ENCODE data around the gene NDRG3. TPM values are rescaled to one million over a fixed set of nuclear protein-coding genes. Genes with fewer than 3 reads are reported as not detected.

NDRG3 gene
- total and polyA plus RNA-seq, 8 donors, result 5.8 to 91.6 (median 11.9) TPM

- intact Hi-C loops (cut with DNase I; ENCODE audit: low total_unique reads), result no loop called here
- 95 to 99% (median 97%) methylated on average over 3 of the region's 3 CpGs for WGBS, 5 donors
- Histone ChIP-seq H3K9me3 (no peaks in the 10 kb centered on the region), H3K27me3 (no peaks in the 10 kb centered on the region), H3K4me1 (no peaks in the 10 kb centered on the region), H3K36me3 (peaks cover 0 to 9% (median 7%) of the 10 kb centered on the region in 4 donors), H3K27ac (no peak overlapping the region), H3K4me3 (no peak overlapping the region)
- TF ChIP-seq EP300 (IDR thresholded peaks at IDR 0.05) (no peak), POLR2AphosphoS5 (IDR thresholded peaks at IDR 0.05) (no peak)
- DNase-seq, result no peak
These were observed 19.7 kb downstream of the NDRG3 start for GRCh38 chr20:36726168-36726567.

GRCh38 chr20:36720510-36720909, 25.4 kb downstream of the NDRG3 start:
- no peaks in the 10 kb centered on the region for H3K9me3 ChIP-seq
- intact Hi-C loops (cut with DNase I; ENCODE audit: low total_unique reads), result no loop called here
- H3K4me1 ChIP-seq, result no peaks in the 10 kb centered on the region
- H3K27ac ChIP-seq, result no peak overlapping the region
- H3K4me3 ChIP-seq, result no peak overlapping the region
- 81 to 94% (median 90%) methylated on average over 3 of the region's 3 CpGs for WGBS, 5 donors
- TF ChIP-seq CTCF (IDR thresholded peaks at IDR 0.05), result no peak
- no peak for TF ChIP-seq POLR2AphosphoS5 (IDR thresholded peaks at IDR 0.05)
- no peak for TF ChIP-seq EP300 (IDR thresholded peaks at IDR 0.05)
- TF ChIP-seq POLR2A (IDR thresholded peaks at IDR 0.05), result no peak
- no peak for DNase-seq
- no peaks in the 10 kb centered on the region for H3K27me3 ChIP-seq
- H3K36me3 ChIP-seq, result peaks cover 0 to 43% (median 35%) of the 10 kb centered on the region in 4 donors

- H3K27me3 ChIP-seq, result no peaks in the 10 kb centered on the region
- no peak overlapping the region for H3K4me3 ChIP-seq
- no peaks in the 10 kb centered on the region for H3K9me3 ChIP-seq
- TF ChIP-seq POLR2AphosphoS5 (IDR thresholded peaks at IDR 0.05) (no peak), CTCF (IDR thresholded peaks at IDR 0.05) (no peak), POLR2A (IDR thresholded peaks at IDR 0.05) (no peak), EP300 (IDR thresholded peaks at IDR 0.05) (no peak)
- no peaks in the 10 kb centered on the region for H3K4me1 ChIP-seq
- DNase-seq, result no peak
- 84 to 95% (median 89%) methylated on average over 2 of the region's 2 CpGs for WGBS, 5 donors
- intact Hi-C loops (cut with DNase I; ENCODE audit: low total_unique reads), result no loop called here
- no peak overlapping the region for H3K27ac ChIP-seq
- peaks cover 0 to 45% (median 35%) of the 10 kb centered on the region in 4 donors for H3K36me3 ChIP-seq
These were observed 28.2 kb downstream of the NDRG3 start for GRCh38 chr20:36717657-36718056.

- H3K27ac ChIP-seq, result no peak overlapping the region
- H3K36me3 ChIP-seq, result peaks cover 0 to 45% (median 34%) of the 10 kb centered on the region in 4 donors
- no peaks in the 10 kb centered on the region for H3K27me3 ChIP-seq
- DNase-seq, result no peak
- no peaks in the 10 kb centered on the region for H3K9me3 ChIP-seq
- intact Hi-C loops (cut with DNase I; ENCODE audit: low total_unique reads), result no loop called here
- 87 to 94% (median 91%) methylated on average over 3 of the region's 3 CpGs for WGBS, 5 donors
- TF ChIP-seq POLR2AphosphoS5 (IDR thresholded peaks at IDR 0.05) (no peak), EP300 (IDR thresholded peaks at IDR 0.05) (no peak), POLR2A (IDR thresholded peaks at IDR 0.05) (no peak), CTCF (IDR thresholded peaks at IDR 0.05) (no peak)
- no peak overlapping the region for H3K4me3 ChIP-seq
- no peaks in the 10 kb centered on the region for H3K4me1 ChIP-seq
These were observed 28.9 kb downstream of the NDRG3 start for GRCh38 chr20:36717021-36717420.

GRCh38 chr20:36712775-36713174, 33.1 kb downstream of the NDRG3 start:
- intact Hi-C loops (cut with DNase I; ENCODE audit: low total_unique reads), result no loop called here
- 88 to 95% (median 93%) methylated on average over 1 of the region's 1 CpG for WGBS, 5 donors
- no peaks in the 10 kb centered on the region for H3K27me3 ChIP-seq
- no peaks in the 10 kb centered on the region for H3K9me3 ChIP-seq
- no peak overlapping the region for H3K4me3 ChIP-seq
- DNase-seq, result no peak
- H3K27ac ChIP-seq, result no peak overlapping the region
- H3K36me3 ChIP-seq, result peaks cover 0 to 7% (median 2%) of the 10 kb centered on the region in 4 donors
- TF ChIP-seq CTCF (IDR thresholded peaks at IDR 0.05) (no peak), POLR2AphosphoS5 (IDR thresholded peaks at IDR 0.05) (no peak), POLR2A (IDR thresholded peaks at IDR 0.05) (no peak), EP300 (IDR thresholded peaks at IDR 0.05) (no peak)
- H3K4me1 ChIP-seq, result no peaks in the 10 kb centered on the region
